Breast epithelium (tissue), 4 donors: Measurements from ENCODE around the gene CXCL3. TPM values are rescaled to one million over a fixed set of nuclear protein-coding genes. Genes with fewer than 3 reads are reported as not detected.

ENCODE experiments used
- DNase-seq, 2 donors: peaks; one replicate each; pipeline ENCODE4 v3.0.0-alpha.2; 2019; ENCODE audit warnings: low spot score in 2 of 2
- H3K27ac ChIP-seq, 2 donors: fragments of 200-600 bp; sonication (generic) in 1 of 2; one replicate each; pipeline ENCODE4 v1.5.1; 2016 to 2019; ENCODE audit warnings: mild to moderate bottlenecking in 1 of 2
- H3K27me3 ChIP-seq, 2 donors: fragments of 200-600 bp; sonication (generic) in 1 of 2; one replicate each; pipeline versions ENCODE4 v1.5.1 to v1.6.0; 2017 to 2019; ENCODE audit warnings: control low read depth in 1 of 2, mild to moderate bottlenecking in 1 of 2
- H3K36me3 ChIP-seq: fragments of 200-600 bp; one replicate; pipeline ENCODE4 v1.5.1; 2019
- H3K4me1 ChIP-seq, 2 donors: fragments of 200-600 bp; sonication (generic); one replicate each; pipeline ENCODE4 v1.5.1; 2016 to 2019; ENCODE audit warnings: control low read depth in 1 of 2
- H3K4me3 ChIP-seq, 3 donors: fragments of 200-600 bp; sonication (generic); 1 replicate in 2 of 3; 2 replicates in 1 of 3; pipeline ENCODE4 v1.5.1; 2016 to 2019; ENCODE audit warnings: mild to moderate bottlenecking in 3 of 3, moderate library complexity in 2 of 3
- H3K9me3 ChIP-seq, 2 donors: fragments of 200-600 bp; sonication (generic) in 1 of 2; one replicate each; pipeline ENCODE4 v1.5.1; 2016 to 2019; ENCODE audit warnings: control low read depth in 1 of 2
- CTCF ChIP-seq, 3 donors: fragments of 450-650 bp; IDR thresholded peaks; one replicate each; pipeline ENCODE4 v1.5.1; 2016 to 2017; ENCODE audit warnings: antibody characterized with exemption in 3 of 3, mild to moderate bottlenecking in 3 of 3, moderate library complexity in 3 of 3
- POLR2A ChIP-seq: fragments of 450-650 bp; IDR thresholded peaks from one replicate; pipeline ENCODE4 v1.6.1; 2016; ENCODE audit warnings: antibody characterized with exemption, mild to moderate bottlenecking, moderate library complexity
- POLR2AphosphoS5 ChIP-seq, 3 donors: sonication (generic); formaldehyde crosslinking; IDR thresholded peaks; one replicate each; pipeline ENCODE4 v1.6.1; 2017; ENCODE audit warnings: antibody characterized with exemption in 3 of 3
- intact Hi-C: fragments of 100-400 bp; cut with DNase I; formaldehyde crosslinking; loops from one replicate; pipeline ENCODE4 v1.15.1; 2023; ENCODE audit warnings: low total_unique reads
- total RNA-seq, 3 donors: library from RNA; depleted of rRNA; stranded (reverse); fragments of >200 nt; gene quantifications; one replicate each; pipeline ENCODE4 v1.1.0, GENCODE V29; 2016

CXCL3 gene
- total RNA-seq, 3 donors from 2014 or later: 0.64 to 5.6 (median 1.3) TPM

GRCh38 chr4:74031576-74031975 is 6.9 kb downstream of the CXCL3 start:
- Histone ChIP-seq H3K4me1 (no peaks in the 10 kb centered on the region), H3K4me3 (no peak overlapping the region), H3K27ac (no peak overlapping the region), H3K36me3 (no peaks in the 10 kb centered on the region), H3K27me3 (no peaks in the 10 kb centered on the region), H3K9me3 (no peaks in the 10 kb centered on the region)
- intact Hi-C loops: no loop called here
- no peak for DNase-seq
- no peak for TF ChIP-seq POLR2A
- no peak for TF ChIP-seq CTCF (IDR thresholded peaks at IDR 0.05)
- TF ChIP-seq POLR2AphosphoS5 (IDR thresholded peaks at IDR 0.05): no peak

- Histone ChIP-seq H3K4me1 (no peaks in the 10 kb centered on the region), H3K36me3 (no peaks in the 10 kb centered on the region), H3K4me3 (no peak overlapping the region), H3K27ac (no peak overlapping the region), H3K9me3 (peaks cover 0 to 6% of the 10 kb centered on the region in 2 donors), H3K27me3 (no peaks in the 10 kb centered on the region)
- no peak for DNase-seq
- no peak for TF ChIP-seq CTCF (IDR thresholded peaks at IDR 0.05)
- TF ChIP-seq POLR2A: no peak
- TF ChIP-seq POLR2AphosphoS5 (IDR thresholded peaks at IDR 0.05): no peak
- intact Hi-C loops: no loop called here
Measured at GRCh38 chr4:74030285-74030684, 8.2 kb downstream of the CXCL3 start.

- H3K4me3 ChIP-seq: no peak overlapping the region
- intact Hi-C loops: no loop called here
- TF ChIP-seq POLR2AphosphoS5 (IDR thresholded peaks at IDR 0.05) (no peak), CTCF (IDR thresholded peaks at IDR 0.05) (no peak), POLR2A (no peak)
- H3K4me1 ChIP-seq: no peaks in the 10 kb centered on the region
- H3K27ac ChIP-seq: no peak overlapping the region
- H3K27me3 ChIP-seq: no peaks in the 10 kb centered on the region
- no peak for DNase-seq
- no peaks in the 10 kb centered on the region for H3K36me3 ChIP-seq
- H3K9me3 ChIP-seq: peaks cover 0 to 6% of the 10 kb centered on the region in 2 donors
Measured at GRCh38 chr4:74028504-74028903, 10.0 kb downstream of the CXCL3 start.

- H3K9me3 ChIP-seq: peaks cover 0 to 6% of the 10 kb centered on the region in 2 donors
Measured at GRCh38 chr4:74023709-74024108, 14.8 kb downstream of the CXCL3 start.

GRCh38 chr4:74021601-74022000 is 16.9 kb downstream of the CXCL3 start:
- no peaks in the 10 kb centered on the region for H3K36me3 ChIP-seq
- H3K4me3 ChIP-seq: no peak overlapping the region
- H3K9me3 ChIP-seq: peaks cover 0 to 6% of the 10 kb centered on the region in 2 donors
- intact Hi-C loops: no loop called here
- TF ChIP-seq POLR2AphosphoS5 (IDR thresholded peaks at IDR 0.05) (no peak), CTCF (IDR thresholded peaks at IDR 0.05) (no peak), POLR2A (no peak)
- no peak for DNase-seq
- no peaks in the 10 kb centered on the region for H3K27me3 ChIP-seq
- no peaks in the 10 kb centered on the region for H3K4me1 ChIP-seq
- H3K27ac ChIP-seq: no peak overlapping the region

More at GRCh38 chr4:74023709-74024108, 14.8 kb downstream of the CXCL3 start:
- TF ChIP-seq CTCF (IDR thresholded peaks at IDR 0.05) (no peak), POLR2A (no peak), POLR2AphosphoS5 (IDR thresholded peaks at IDR 0.05) (no peak)
- Histone ChIP-seq H3K36me3 (no peaks in the 10 kb centered on the region), H3K4me1 (no peaks in the 10 kb centered on the region), H3K27ac (no peak overlapping the region), H3K27me3 (no peaks in the 10 kb centered on the region), H3K4me3 (no peak overlapping the region)
- no peak for DNase-seq
- intact Hi-C loops: no loop called here
